Suprapubic skin (tissue), 4 donors: ENCODE measurements around the gene CNNM2.

ENCODE experiments used
- EP300 ChIP-seq: sonication (generic); formaldehyde crosslinking; IDR thresholded peaks from one replicate; pipeline ENCODE4 v1.6.1; 2017; ENCODE audit warnings: antibody characterized with exemption
- POLR2A ChIP-seq, 2 donors: fragments of 450-650 bp; IDR thresholded peaks; one replicate each; pipeline ENCODE4 v1.6.1; 2017; ENCODE audit warnings: antibody characterized with exemption in 2 of 2, mild to moderate bottlenecking in 2 of 2, moderate library complexity in 2 of 2
- POLR2AphosphoS5 ChIP-seq, 3 donors: sonication (generic); formaldehyde crosslinking; IDR thresholded peaks; one replicate each; pipeline ENCODE4 v1.6.1; 2017; ENCODE audit warnings: antibody characterized with exemption in 3 of 3
- TF ChIP-seq, protein P1 (sequence below), 2 donors: fragments of 200-600 bp in 1 of 2; fragments of 450-650 bp in 1 of 2; sonication (generic) in 1 of 2; IDR thresholded peaks; one replicate each; pipeline ENCODE4 v1.5.1; 2016 to 2019; ENCODE audit warnings: antibody characterized with exemption in 2 of 2, mild to moderate bottlenecking in 1 of 2, moderate library complexity in 1 of 2

GRCh38 chr10:103125323-103126267 is 207.5 kb downstream of the CNNM2 start:
- TF ChIP-seq EP300: no peak
- TF ChIP-seq, protein P1, sequence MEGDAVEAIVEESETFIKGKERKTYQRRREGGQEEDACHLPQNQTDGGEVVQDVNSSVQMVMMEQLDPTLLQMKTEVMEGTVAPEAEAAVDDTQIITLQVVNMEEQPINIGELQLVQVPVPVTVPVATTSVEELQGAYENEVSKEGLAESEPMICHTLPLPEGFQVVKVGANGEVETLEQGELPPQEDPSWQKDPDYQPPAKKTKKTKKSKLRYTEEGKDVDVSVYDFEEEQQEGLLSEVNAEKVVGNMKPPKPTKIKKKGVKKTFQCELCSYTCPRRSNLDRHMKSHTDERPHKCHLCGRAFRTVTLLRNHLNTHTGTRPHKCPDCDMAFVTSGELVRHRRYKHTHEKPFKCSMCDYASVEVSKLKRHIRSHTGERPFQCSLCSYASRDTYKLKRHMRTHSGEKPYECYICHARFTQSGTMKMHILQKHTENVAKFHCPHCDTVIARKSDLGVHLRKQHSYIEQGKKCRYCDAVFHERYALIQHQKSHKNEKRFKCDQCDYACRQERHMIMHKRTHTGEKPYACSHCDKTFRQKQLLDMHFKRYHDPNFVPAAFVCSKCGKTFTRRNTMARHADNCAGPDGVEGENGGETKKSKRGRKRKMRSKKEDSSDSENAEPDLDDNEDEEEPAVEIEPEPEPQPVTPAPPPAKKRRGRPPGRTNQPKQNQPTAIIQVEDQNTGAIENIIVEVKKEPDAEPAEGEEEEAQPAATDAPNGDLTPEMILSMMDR (IDR thresholded peaks at IDR 0.05): no peak
- no peak for TF ChIP-seq POLR2AphosphoS5 (IDR thresholded peaks at IDR 0.05)
- no peak for TF ChIP-seq POLR2A (IDR thresholded peaks at IDR 0.05)
